HepG2 (cell line): Measurements from ENCODE around the gene LYPD3. TPM values are rescaled to one million over a fixed set of nuclear protein-coding genes. Genes with fewer than 3 reads are reported as not detected.

ENCODE experiments used
- ATAC-seq: fragments of 200-7000 bp; cut with Tn5 transposase; 3 replicates; pipeline ENCODE4 v1.9.1; 2020; ENCODE audit warnings: mild to moderate bottlenecking, moderate library complexity
- BruUV-seq: library from RNA; stranded (reverse); fragments of 400-500 nt; replicated peaks from 2 replicates; lab custom pipeline; 2021; lab: Mats Ljungman, UMichigan
- CTCF ChIA-PET: fragments of 300-600 bp; formaldehyde crosslinking; extraction: SDS; loops from one replicate; lab custom pipeline; 2021; ENCODE audit warnings: low total read pairs, inconsistent platforms, low intra/inter-chr PET ratio; lab: Yijun Ruan, JAX
- POLR2A ChIA-PET: fragments of 350-600 bp; sonication (Branson Sonifier 250); formaldehyde crosslinking; loops from one replicate; lab custom pipeline; 2020; ENCODE audit warnings: antibody characterized with exemption, inconsistent platforms; lab: Yijun Ruan, JAX
- DNase-seq: peaks from one replicate; pipeline ENCODE4 v3.0.0-alpha.2; 2015; ENCODE audit warnings: low spot score
- FAIRE-seq: peaks from 3 replicates; lab custom pipeline; 2011; peaks lifted over from hg19 to GRCh38; lab: Jason Lieb, UNC
- H2AFZ ChIP-seq: one replicate; pipeline ENCODE4 v1.6.1; 2011; ENCODE audit warnings: low read length, inconsistent platforms
- H3K27ac ChIP-seq: fragments of 300-600 bp; 3 replicates; pipeline ENCODE4 v1.8.0; 2011; ENCODE audit warnings: mixed run types, mild to moderate bottlenecking, mixed read lengths, low read length, inconsistent platforms; ENCODE audit not compliant: insufficient read depth; ENCODE audit errors: extremely low read length
- H3K27me3 ChIP-seq, 2 experiments: fragments of 200-600 bp in 1 of 2; 2 replicates in 1 of 2; 3 replicates in 1 of 2; pipeline versions ENCODE4 v1.6.0 to v1.8.0; 2011; ENCODE audit warnings: low read length in 2 of 2, mild to moderate bottlenecking in 2 of 2, moderate library complexity in 2 of 2, inconsistent platforms in 1 of 2; ENCODE audit not compliant: insufficient read depth in 2 of 2, control insufficient read depth in 1 of 2
- H3K36me3 ChIP-seq, 2 experiments: fragments of 200-600 bp in 1 of 2; replicated peaks in 1 of 2; 2 replicates in 1 of 2; 3 replicates in 1 of 2; pipeline versions ENCODE4 v1.5.1 to v1.8.0; 2011; ENCODE audit warnings: low read length in 2 of 2, inconsistent platforms in 1 of 2; ENCODE audit not compliant: insufficient read depth in 2 of 2, control insufficient read depth in 1 of 2
- H3K4me1 ChIP-seq: 2 replicates; pipeline ENCODE4 v1.5.1; 2012; ENCODE audit warnings: low read length, inconsistent platforms; ENCODE audit not compliant: insufficient read depth
- H3K4me2 ChIP-seq: 2 replicates; pipeline ENCODE4 v1.6.0; 2011; ENCODE audit warnings: low read depth, low read length, inconsistent platforms
- H3K4me3 ChIP-seq, 3 experiments: fragments of 200-600 bp in 1 of 3; sonication (generic), shearing (Covaris generic) in 1 of 3; replicated peaks in 1 of 3; 2 replicates each; pipeline ENCODE4 v1.5.1; 2011 to 2016; ENCODE audit warnings: low read length in 3 of 3, inconsistent platforms in 2 of 3, low read depth in 2 of 3, mild to moderate bottlenecking in 2 of 3, control low read depth in 1 of 3, mixed read lengths in 1 of 3; ENCODE audit not compliant: insufficient read depth in 1 of 3
- H3K79me2 ChIP-seq: one replicate; pipeline ENCODE4 v1.6.1; 2011; ENCODE audit warnings: low read length, inconsistent platforms; ENCODE audit not compliant: insufficient read depth
- H3K9ac ChIP-seq: 2 replicates; pipeline ENCODE4 v1.6.0; 2011; ENCODE audit warnings: mild to moderate bottlenecking, low read depth, low read length, inconsistent platforms; ENCODE audit not compliant: insufficient read depth
- H3K9me3 ChIP-seq: 2 replicates; pipeline ENCODE4 v1.5.1; 2012; ENCODE audit warnings: mild to moderate bottlenecking, low read length
- H4K20me1 ChIP-seq: 2 replicates; pipeline ENCODE4 v1.6.0; 2011; ENCODE audit warnings: inconsistent platforms, mild to moderate bottlenecking, low read length, moderate library complexity; ENCODE audit not compliant: insufficient read depth
- BRCA1 ChIP-seq: sonication (generic); formaldehyde crosslinking; IDR thresholded peaks from 2 replicates; pipeline ENCODE4 v1.4.0; 2020; ENCODE audit warnings: missing genetic modification reagents
- ETV5 ChIP-seq: IDR thresholded peaks from 2 replicates; pipeline ENCODE4 v1.6.1; 2018; ENCODE audit warnings: missing biosample characterization, missing genetic modification reagents, inconsistent platforms, borderline replicate concordance
- FOXO1 ChIP-seq: sonication (generic); formaldehyde crosslinking; IDR thresholded peaks from 2 replicates; pipeline ENCODE4 v1.4.0; 2020; ENCODE audit warnings: missing genetic modification reagents
- RAD21 ChIP-seq: fragments of 450-650 bp; formaldehyde crosslinking; IDR thresholded peaks from 2 replicates; pipeline ENCODE4 v1.5.0; 2020; ENCODE audit warnings: mild to moderate bottlenecking
- ZBTB1 ChIP-seq: sonication (generic); formaldehyde crosslinking; IDR thresholded peaks from 2 replicates; pipeline ENCODE4 v1.4.0; 2020; ENCODE audit warnings: missing genetic modification reagents, borderline replicate concordance
- ZFYVE20 ChIP-seq: sonication (generic); formaldehyde crosslinking; IDR thresholded peaks from 2 replicates; pipeline ENCODE4 v1.8.0; 2023; ENCODE audit warnings: low read depth, mild to moderate bottlenecking, moderate library complexity, missing genetic modification reagents, borderline replicate concordance
- ZMAT3 ChIP-seq: sonication (generic); formaldehyde crosslinking; conservative IDR thresholded peaks from 2 replicates; pipeline ENCODE4 v1.7.0; 2021; ENCODE audit warnings: missing genetic modification reagents
- ZNF33B ChIP-seq: sonication (generic); formaldehyde crosslinking; IDR thresholded peaks from 2 replicates; pipeline ENCODE4 v1.5.1; 2020; ENCODE audit warnings: mild to moderate bottlenecking, missing genetic modification reagents
- ZNF430 ChIP-seq: sonication (generic); formaldehyde crosslinking; IDR thresholded peaks from 2 replicates; pipeline ENCODE4 v1.9.0; 2021; ENCODE audit warnings: mild to moderate bottlenecking, missing genetic modification reagents
- ZNF674 ChIP-seq: sonication (generic); formaldehyde crosslinking; IDR thresholded peaks from 2 replicates; pipeline ENCODE4 v1.5.0; 2020; ENCODE audit warnings: low read depth, mild to moderate bottlenecking, missing genetic modification reagents
- ZNF724P ChIP-seq: sonication (generic); formaldehyde crosslinking; IDR thresholded peaks from 2 replicates; pipeline ENCODE4 v1.8.0; 2022; ENCODE audit warnings: missing genetic modification reagents, borderline replicate concordance
- ZNF761 ChIP-seq: sonication (generic); formaldehyde crosslinking; conservative IDR thresholded peaks from 2 replicates; pipeline ENCODE4 v1.4.0; 2020; ENCODE audit warnings: mild to moderate bottlenecking, missing genetic modification reagents
- ZSCAN29 ChIP-seq: sonication (generic); formaldehyde crosslinking; conservative IDR thresholded peaks from 2 replicates; pipeline ENCODE4 v1.4.0; 2020; ENCODE audit warnings: mild to moderate bottlenecking, missing genetic modification reagents
- WGBS: methylation state at CpG from one replicate; pipeline ENCODE4 v1.1.6; 2017; ENCODE audit warnings: low lambda C conversion rate; 5-methylcytosine and 5-hydroxymethylcytosine counted together
- in situ Hi-C: cut with HindIII; loops from 2 replicates; pipeline ENCODE4 v1.10.0; 2017; ENCODE audit warnings: low pct_unique_long_range_greater_than_20kb; ENCODE audit not compliant: extremely low pct_ligation_motif_present
- intact Hi-C: fragments of 100-400 bp; cut with micrococcal nuclease; formaldehyde crosslinking; loops from one replicate; pipeline ENCODE4 v1.10.0; 2022; ENCODE audit not compliant: unreplicated experiment
- polyA plus RNA-seq, 8 experiments: library from polyadenylated mRNA; depleted of rRNA in 3 of 8; stranded (reverse) in 7 of 8; unstranded in 1 of 8; fragments of >200 nt; fragmentation: Illumina TruSeq in 4 of 8; extraction: Trizol in 4 of 8; gene quantifications; 2 replicates each; pipeline versions ENCODE4 v1.2.1 to v1.2.3, GENCODE V29; 2011 to 2016; ENCODE audit warnings: low read depth in 4 of 8, missing spikeins in 1 of 8, mixed read lengths in 1 of 8; ENCODE audit not compliant: insufficient read depth in 1 of 8
- total RNA-seq, 5 experiments: library from RNA; depleted of rRNA; stranded (reverse); fragments of >200 nt; fragmentation: Illumina TruSeq; extraction: Trizol; gene quantifications; 2 replicates each; pipeline ENCODE4 v1.2.3, GENCODE V29; 2016; ENCODE audit warnings: low read depth in 1 of 5
- TF ChIP-seq, protein P1 (sequence below): sonication (generic); formaldehyde crosslinking; IDR thresholded peaks from 2 replicates; pipeline ENCODE4 v1.4.0; 2020; ENCODE audit warnings: missing genetic modification reagents
- TF ChIP-seq, protein P2 (sequence below): sonication (generic); formaldehyde crosslinking; IDR thresholded peaks from 2 replicates; pipeline ENCODE4 v1.5.0; 2020; ENCODE audit warnings: mild to moderate bottlenecking, missing genetic modification reagents
- TF ChIP-seq, protein P3 (sequence below): sonication (generic); formaldehyde crosslinking; IDR thresholded peaks from 2 replicates; pipeline ENCODE4 v1.4.0; 2020; ENCODE audit warnings: missing genetic modification reagents

Gene LYPD3
- total and polyA plus RNA-seq, 2 of the 13 experiments (the other 11 are each of a cell fraction or from before 2014, with no cell fraction given), result 0.51 to 1.5 TPM

DNA sequence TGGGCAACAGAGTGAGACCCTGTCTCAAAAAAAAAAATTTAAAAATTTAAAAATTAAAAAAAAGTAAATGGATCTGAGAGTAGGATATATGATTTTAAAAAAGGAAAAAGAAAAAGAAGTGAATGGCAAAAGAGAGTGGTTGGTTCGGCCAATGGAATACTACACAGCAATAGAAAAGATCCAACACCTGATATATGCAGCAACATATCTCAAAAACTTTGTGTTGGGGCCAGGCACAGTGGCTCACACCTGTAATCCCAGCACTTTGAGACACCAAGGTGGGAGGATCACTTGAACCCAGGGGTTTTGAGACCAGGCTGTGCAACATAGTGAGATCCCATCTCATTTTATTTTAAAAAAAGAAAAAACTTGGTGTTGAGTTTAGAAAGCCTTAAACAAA lies 1.4 kb upstream of the LYPD3 start:
- peak overlapping the region; percentile 67 for H3K4me2 ChIP-seq
- intact Hi-C loops, result no loop called here
- TF ChIP-seq, protein P1, sequence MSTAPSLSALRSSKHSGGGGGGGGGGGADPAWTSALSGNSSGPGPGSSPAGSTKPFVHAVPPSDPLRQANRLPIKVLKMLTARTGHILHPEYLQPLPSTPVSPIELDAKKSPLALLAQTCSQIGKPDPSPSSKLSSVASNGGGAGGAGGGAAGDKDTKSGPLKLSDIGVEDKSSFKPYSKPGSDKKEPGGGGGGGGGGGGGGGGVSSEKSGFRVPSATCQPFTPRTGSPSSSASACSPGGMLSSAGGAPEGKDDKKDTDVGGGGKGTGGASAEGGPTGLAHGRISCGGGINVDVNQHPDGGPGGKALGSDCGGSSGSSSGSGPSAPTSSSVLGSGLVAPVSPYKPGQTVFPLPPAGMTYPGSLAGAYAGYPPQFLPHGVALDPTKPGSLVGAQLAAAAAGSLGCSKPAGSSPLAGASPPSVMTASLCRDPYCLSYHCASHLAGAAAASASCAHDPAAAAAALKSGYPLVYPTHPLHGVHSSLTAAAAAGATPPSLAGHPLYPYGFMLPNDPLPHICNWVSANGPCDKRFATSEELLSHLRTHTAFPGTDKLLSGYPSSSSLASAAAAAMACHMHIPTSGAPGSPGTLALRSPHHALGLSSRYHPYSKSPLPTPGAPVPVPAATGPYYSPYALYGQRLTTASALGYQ, result no peak
- TF ChIP-seq ZNF761 (no peak), RAD21 (no peak), ZNF33B (CRISPR knock-in tag) (no peak), ZNF674 (CRISPR knock-in tag) (no peak), ZSCAN29 (CRISPR knock-in tag) (no peak), ZFYVE20 (no peak), FOXO1 (CRISPR knock-in tag) (no peak), BRCA1 (CRISPR knock-in tag) (no peak), ZBTB1 (CRISPR knock-in tag) (no peak), ZNF724P (CRISPR knock-in tag) (no peak), ETV5 (CRISPR knock-in tag) (no peak), ZMAT3 (CRISPR knock-in tag) (no peak), ZNF430 (CRISPR knock-in tag) (no peak)
- TF ChIP-seq, protein P2, sequence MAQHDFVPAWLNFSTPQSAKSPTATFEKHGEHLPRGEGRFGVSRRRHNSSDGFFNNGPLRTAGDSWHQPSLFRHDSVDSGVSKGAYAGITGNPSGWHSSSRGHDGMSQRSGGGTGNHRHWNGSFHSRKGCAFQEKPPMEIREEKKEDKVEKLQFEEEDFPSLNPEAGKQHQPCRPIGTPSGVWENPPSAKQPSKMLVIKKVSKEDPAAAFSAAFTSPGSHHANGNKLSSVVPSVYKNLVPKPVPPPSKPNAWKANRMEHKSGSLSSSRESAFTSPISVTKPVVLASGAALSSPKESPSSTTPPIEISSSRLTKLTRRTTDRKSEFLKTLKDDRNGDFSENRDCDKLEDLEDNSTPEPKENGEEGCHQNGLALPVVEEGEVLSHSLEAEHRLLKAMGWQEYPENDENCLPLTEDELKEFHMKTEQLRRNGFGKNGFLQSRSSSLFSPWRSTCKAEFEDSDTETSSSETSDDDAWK (CRISPR knock-in tag), result no peak
- TF ChIP-seq, protein P3, sequence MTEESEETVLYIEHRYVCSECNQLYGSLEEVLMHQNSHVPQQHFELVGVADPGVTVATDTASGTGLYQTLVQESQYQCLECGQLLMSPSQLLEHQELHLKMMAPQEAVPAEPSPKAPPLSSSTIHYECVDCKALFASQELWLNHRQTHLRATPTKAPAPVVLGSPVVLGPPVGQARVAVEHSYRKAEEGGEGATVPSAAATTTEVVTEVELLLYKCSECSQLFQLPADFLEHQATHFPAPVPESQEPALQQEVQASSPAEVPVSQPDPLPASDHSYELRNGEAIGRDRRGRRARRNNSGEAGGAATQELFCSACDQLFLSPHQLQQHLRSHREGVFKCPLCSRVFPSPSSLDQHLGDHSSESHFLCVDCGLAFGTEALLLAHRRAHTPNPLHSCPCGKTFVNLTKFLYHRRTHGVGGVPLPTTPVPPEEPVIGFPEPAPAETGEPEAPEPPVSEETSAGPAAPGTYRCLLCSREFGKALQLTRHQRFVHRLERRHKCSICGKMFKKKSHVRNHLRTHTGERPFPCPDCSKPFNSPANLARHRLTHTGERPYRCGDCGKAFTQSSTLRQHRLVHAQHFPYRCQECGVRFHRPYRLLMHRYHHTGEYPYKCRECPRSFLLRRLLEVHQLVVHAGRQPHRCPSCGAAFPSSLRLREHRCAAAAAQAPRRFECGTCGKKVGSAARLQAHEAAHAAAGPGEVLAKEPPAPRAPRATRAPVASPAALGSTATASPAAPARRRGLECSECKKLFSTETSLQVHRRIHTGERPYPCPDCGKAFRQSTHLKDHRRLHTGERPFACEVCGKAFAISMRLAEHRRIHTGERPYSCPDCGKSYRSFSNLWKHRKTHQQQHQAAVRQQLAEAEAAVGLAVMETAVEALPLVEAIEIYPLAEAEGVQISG (CRISPR knock-in tag), result no peak
- H3K4me1 ChIP-seq, result peaks cover 47% of the 10 kb centered on the region
- H3K79me2 ChIP-seq, result no peaks in the 10 kb centered on the region
- FAIRE-seq (no peak), DNase-seq (no peak), ATAC-seq (no peak)
- ChIA-PET POLR2A (interaction anchor here (1.0 kb wide), 1 partner anchor 36 kb away, joined by 3 read pairs; no protein-coding TSS in a partner anchor), CTCF (no interaction called here)
- in situ Hi-C loops, result no loop called here
- no peak overlapping the region for H3K4me3 ChIP-seq
- no peaks in the 10 kb centered on the region for H3K27me3 ChIP-seq
- BruUV-seq, result no TSS peak
- no peaks in the 10 kb centered on the region for H4K20me1 ChIP-seq
- no peaks in the 10 kb centered on the region for H3K36me3 ChIP-seq
- no peak overlapping the region for H3K27ac ChIP-seq
- 52% methylated on average over 1 of the region's 1 CpG for WGBS
- H3K9ac ChIP-seq, result no peak overlapping the region
- H2AFZ ChIP-seq, result no peak overlapping the region
- H3K9me3 ChIP-seq, result no peaks in the 10 kb centered on the region
